ENCODE data around the gene VPS41.

DNA sequence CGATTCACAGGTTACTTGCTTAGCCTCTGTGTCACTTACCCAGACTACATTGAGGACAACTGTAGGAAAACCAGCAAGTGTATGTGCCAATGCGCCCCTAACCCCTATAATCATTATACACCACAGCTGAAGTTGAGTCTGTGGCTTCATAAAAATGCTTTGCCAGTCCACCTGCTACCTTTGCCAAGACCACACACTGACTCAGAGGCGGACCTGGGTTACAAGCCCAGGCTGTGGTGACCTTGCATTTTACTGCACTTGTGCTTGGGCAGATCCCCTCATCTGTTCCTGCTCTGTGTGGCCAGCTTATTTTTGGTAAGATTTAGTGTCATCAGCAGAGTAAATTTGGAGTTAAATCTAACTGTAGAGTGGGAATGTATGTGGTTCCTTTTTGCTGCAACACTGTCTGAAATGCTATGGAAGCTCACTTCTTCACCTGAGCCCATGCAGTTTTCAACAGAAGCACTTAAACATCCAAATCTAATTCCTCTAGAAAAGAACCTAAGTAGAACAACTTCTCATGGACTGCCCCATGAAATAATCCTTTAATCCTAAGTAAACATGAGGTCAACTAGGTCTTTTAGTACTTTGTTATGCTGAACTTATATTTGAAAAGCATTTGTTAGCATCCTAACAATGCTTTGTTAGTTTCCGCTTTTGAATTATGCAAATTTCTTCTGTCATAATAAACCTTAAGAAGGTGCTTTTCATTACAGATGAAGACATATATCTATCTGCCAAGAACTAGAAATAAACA, 181.6 kb downstream of the VPS41 start:
- no peak for TF ChIP-seq POLR2A (IDR thresholded peaks at IDR 0.05; ENCODE audit: low read depth, low read length)
- TF ChIP-seq SPI1 (IDR thresholded peaks at IDR 0.05; ENCODE audit: low read depth, low read length): no peak

All from GM12891 (cell line).